PC-3 (cell line): Measurements from ENCODE around the gene PANK3. TPM values are rescaled to one million over a fixed set of nuclear protein-coding genes. Genes with fewer than 3 reads are reported as not detected.
A peak's percentile ranks its signal among the peaks of the same experiment; 100 is the strongest.

Experiments
- ATAC-seq: fragments of 200-7000 bp; cut with Tn5 transposase; 2 replicates; pipeline ENCODE4 v1.9.1; 2020; ENCODE audit warnings: mild to moderate bottlenecking, moderate library complexity
- BruUV-seq: library from RNA; stranded (reverse); fragments of 400-500 nt; replicated peaks from 2 replicates; lab custom pipeline; 2021; lab: Mats Ljungman, UMichigan
- CTCF ChIA-PET: fragments of 300-600 bp; sonication (Branson Sonifier 250); formaldehyde crosslinking; loops from one replicate; lab custom pipeline; 2022; ENCODE audit warnings: antibody characterized with exemption; lab: Charles Lee
- POLR2A ChIA-PET: fragments of 300-600 bp; sonication (Branson Sonifier 250); formaldehyde crosslinking; loops from one replicate; lab custom pipeline; 2022; ENCODE audit warnings: antibody characterized with exemption; ENCODE audit not compliant: unreplicated experiment; lab: Charles Lee
- DNase-seq: peaks from one replicate; pipeline ENCODE4 v3.0.0-alpha.2; 2015
- H2AFZ ChIP-seq: fragments of 300-600 bp; sonication (generic); 2 replicates; pipeline ENCODE4 v1.6.0; 2016; ENCODE audit warnings: antibody characterized with exemption, low read length
- H3F3A ChIP-seq: fragments of 300-600 bp; sonication (generic); one replicate; pipeline ENCODE4 v1.6.0; 2017; ENCODE audit warnings: antibody characterized with exemption, low read length, control low read depth, mild to moderate bottlenecking; ENCODE audit not compliant: unreplicated experiment
- H3K27ac ChIP-seq: fragments of 300-600 bp; sonication (generic); 2 replicates; pipeline ENCODE4 v1.5.1; 2016; ENCODE audit warnings: mild to moderate bottlenecking, low read length
- H3K27me3 ChIP-seq: fragments of 300-600 bp; sonication (generic); 2 replicates; pipeline ENCODE4 v1.6.1; 2016; ENCODE audit warnings: low read length, mixed read lengths
- H3K36me3 ChIP-seq: fragments of 300-600 bp; sonication (generic); 2 replicates; pipeline ENCODE4 v1.6.1; 2016; ENCODE audit warnings: low read depth, mixed run types, low read length, mixed read lengths
- H3K4me1 ChIP-seq: fragments of 300-600 bp; sonication (generic); 2 replicates; pipeline ENCODE4 v1.5.1; 2016; ENCODE audit warnings: low read length; ENCODE audit not compliant: insufficient read depth
- H3K4me2 ChIP-seq: fragments of 300-600 bp; sonication (generic); 2 replicates; pipeline ENCODE4 v1.6.0; 2016; ENCODE audit warnings: low read length
- H3K4me3 ChIP-seq: fragments of 300-600 bp; sonication (generic); 2 replicates; pipeline ENCODE4 v1.5.1; 2016; ENCODE audit warnings: mild to moderate bottlenecking, low read length, mixed read lengths
- H3K79me2 ChIP-seq: fragments of 300-600 bp; sonication (generic); 2 replicates; pipeline ENCODE4 v1.6.1; 2017; ENCODE audit warnings: low read length, mixed read lengths
- H3K9ac ChIP-seq: fragments of 300-600 bp; sonication (generic); 2 replicates; pipeline ENCODE4 v1.6.0; 2016; ENCODE audit warnings: mild to moderate bottlenecking, low read length
- H3K9me2 ChIP-seq: fragments of 300-600 bp; sonication (generic); replicated peaks from 2 replicates; pipeline ENCODE4 v1.6.1; 2016; ENCODE audit warnings: mixed run types, low read length, mixed read lengths
- H3K9me3 ChIP-seq: fragments of 300-600 bp; sonication (generic); 2 replicates; pipeline ENCODE4 v1.6.1; 2016; ENCODE audit warnings: low read length, mixed read lengths
- H4K20me1 ChIP-seq: fragments of 300-600 bp; sonication (generic); 2 replicates; pipeline ENCODE4 v1.6.1; 2016; ENCODE audit warnings: low read length, mixed read lengths
- EZH2 ChIP-seq: fragments of 300-600 bp; sonication (generic); IDR thresholded peaks from one replicate; pipeline ENCODE4 v1.6.1; 2017; ENCODE audit warnings: antibody characterized with exemption, mild to moderate bottlenecking, low read length; ENCODE audit not compliant: unreplicated experiment
- EZH2phosphoT487 ChIP-seq: fragments of 300-600 bp; sonication (generic); IDR thresholded peaks from 2 replicates; pipeline ENCODE4 v1.6.1; 2018; ENCODE audit warnings: mild to moderate bottlenecking, antibody characterized with exemption, low read length, borderline replicate concordance
- intact Hi-C: fragments of 100-400 bp; cut with micrococcal nuclease; formaldehyde crosslinking; loops from 2 replicates; pipeline ENCODE4 v1.9.0; 2023
- total RNA-seq: library from RNA; depleted of rRNA; stranded (reverse); fragments of >200 nt; gene quantifications from 2 replicates; pipeline ENCODE4 v1.2.3, GENCODE V29; 2014
- TF ChIP-seq, protein P1 (sequence below): fragments of 300-600 bp; sonication (generic); conservative IDR thresholded peaks from 2 replicates; pipeline ENCODE4 v1.5.1; 2017; ENCODE audit warnings: antibody characterized with exemption, low read depth, mild to moderate bottlenecking, low read length

Gene PANK3
- total RNA-seq, 1 experiment from 2014 or later, result 22.7 TPM

DNA sequence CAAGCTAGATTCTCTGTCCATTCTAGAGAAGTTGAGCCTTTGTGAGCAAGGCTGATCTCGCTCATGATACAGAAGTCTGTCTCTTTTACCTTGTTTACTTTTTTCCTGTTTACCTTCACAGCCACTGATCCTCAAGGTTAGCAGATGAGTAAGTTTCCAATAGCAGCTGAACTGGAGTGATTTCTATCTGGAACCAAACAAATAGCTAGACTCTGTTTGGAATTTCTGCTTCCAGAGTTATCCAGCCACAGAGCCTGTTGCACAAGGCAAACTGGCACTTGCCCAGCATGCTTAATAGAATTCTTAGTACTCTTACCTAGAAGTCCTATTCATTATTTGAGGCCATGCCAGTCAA is 12.8 kb upstream of the PANK3 start:
- peak; percentile 7; the same call in 1 of the 2 replicates for ATAC-seq
- ChIA-PET POLR2A (no interaction called here), CTCF (no interaction called here)
- TF ChIP-seq EZH2 (no peak), EZH2phosphoT487 (no peak)
- TF ChIP-seq, protein P1, sequence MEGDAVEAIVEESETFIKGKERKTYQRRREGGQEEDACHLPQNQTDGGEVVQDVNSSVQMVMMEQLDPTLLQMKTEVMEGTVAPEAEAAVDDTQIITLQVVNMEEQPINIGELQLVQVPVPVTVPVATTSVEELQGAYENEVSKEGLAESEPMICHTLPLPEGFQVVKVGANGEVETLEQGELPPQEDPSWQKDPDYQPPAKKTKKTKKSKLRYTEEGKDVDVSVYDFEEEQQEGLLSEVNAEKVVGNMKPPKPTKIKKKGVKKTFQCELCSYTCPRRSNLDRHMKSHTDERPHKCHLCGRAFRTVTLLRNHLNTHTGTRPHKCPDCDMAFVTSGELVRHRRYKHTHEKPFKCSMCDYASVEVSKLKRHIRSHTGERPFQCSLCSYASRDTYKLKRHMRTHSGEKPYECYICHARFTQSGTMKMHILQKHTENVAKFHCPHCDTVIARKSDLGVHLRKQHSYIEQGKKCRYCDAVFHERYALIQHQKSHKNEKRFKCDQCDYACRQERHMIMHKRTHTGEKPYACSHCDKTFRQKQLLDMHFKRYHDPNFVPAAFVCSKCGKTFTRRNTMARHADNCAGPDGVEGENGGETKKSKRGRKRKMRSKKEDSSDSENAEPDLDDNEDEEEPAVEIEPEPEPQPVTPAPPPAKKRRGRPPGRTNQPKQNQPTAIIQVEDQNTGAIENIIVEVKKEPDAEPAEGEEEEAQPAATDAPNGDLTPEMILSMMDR, result no peak
- Histone ChIP-seq H3K9me2 (no peaks in the 10 kb centered on the region), H3K79me2 (no peaks in the 10 kb centered on the region), H3K27ac (0 out of 2 replicates have a peak overlapping the region, but pooled peaks have one; percentile 13), H3K4me3 (no peak overlapping the region), H3F3A (no peaks in the 10 kb centered on the region), H3K9ac (no peak overlapping the region), H2AFZ (no peak overlapping the region), H3K4me2 (no peak overlapping the region), H4K20me1 (no peaks in the 10 kb centered on the region), H3K4me1 (peaks cover 25% of the 10 kb centered on the region), H3K36me3 (no peaks in the 10 kb centered on the region), H3K9me3 (no peaks in the 10 kb centered on the region), H3K27me3 (no peaks in the 10 kb centered on the region)
- DNase-seq, result peak; percentile 72
- BruUV-seq, result no TSS peak
- intact Hi-C loops, result no loop called here

DNA sequence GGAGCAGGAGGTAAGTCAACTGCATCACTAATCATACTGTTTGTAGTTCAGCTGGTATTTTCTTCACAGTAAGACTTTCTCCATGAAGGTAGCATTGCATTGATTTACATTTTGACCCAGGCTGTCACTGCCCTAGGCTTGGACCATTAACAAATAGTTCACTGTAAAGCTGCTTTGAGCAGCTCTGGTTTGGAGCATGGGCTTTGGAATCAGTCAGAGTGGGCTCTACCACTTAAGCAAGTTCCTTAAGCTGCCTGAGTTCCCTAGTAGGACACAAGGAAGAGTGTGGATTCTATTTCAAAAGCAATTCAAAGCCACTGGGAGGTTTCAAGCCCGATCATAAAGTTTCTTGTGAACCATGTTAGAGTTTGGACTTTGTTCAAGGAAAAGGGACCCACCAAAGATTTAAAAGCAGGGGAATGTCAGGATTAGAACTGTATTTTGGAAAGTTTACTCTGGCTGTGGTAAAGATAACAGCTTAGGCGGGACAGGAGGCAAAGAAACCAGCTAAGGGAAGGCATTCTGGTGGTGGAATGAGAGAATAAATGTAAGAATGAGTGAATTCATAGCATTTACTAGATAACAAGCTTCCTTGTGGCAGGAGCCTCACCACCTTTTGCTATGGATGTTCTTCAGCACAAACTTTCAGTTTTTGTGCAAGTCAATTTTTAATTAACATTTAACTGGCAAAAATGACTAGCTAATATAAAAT is 12.3 kb upstream of the PANK3 start:
- no peak overlapping the region for H3K4me2 ChIP-seq
- CTCF ChIA-PET, result no interaction called here
- ATAC-seq, result no peak

More for the DNA sequence above, 12.3 kb upstream of the PANK3 start:
- no peak for DNase-seq
- H3K36me3 ChIP-seq, result no peaks in the 10 kb centered on the region
- no peaks in the 10 kb centered on the region for H4K20me1 ChIP-seq
- H3K9me2 ChIP-seq, result no peaks in the 10 kb centered on the region
- H3K4me3 ChIP-seq, result no peak overlapping the region
- H2AFZ ChIP-seq, result no peak overlapping the region
- POLR2A ChIA-PET, result no interaction called here
- intact Hi-C loops, result no loop called here
- no peak overlapping the region for H3K9ac ChIP-seq
- H3K79me2 ChIP-seq, result no peaks in the 10 kb centered on the region
- H3K9me3 ChIP-seq, result no peaks in the 10 kb centered on the region
- H3K27ac ChIP-seq, result 0 out of 2 replicates have a peak overlapping the region, but pooled peaks have one; percentile 13
- TF ChIP-seq EZH2phosphoT487, result no peak
- TF ChIP-seq, protein P1, result no peak
- TF ChIP-seq EZH2, result no peak
- H3K4me1 ChIP-seq, result peaks cover 25% of the 10 kb centered on the region
- no peaks in the 10 kb centered on the region for H3K27me3 ChIP-seq
- H3F3A ChIP-seq, result no peaks in the 10 kb centered on the region
- BruUV-seq, result no TSS peak
